GM04503 (cell line): Measurements from ENCODE around the gene RIGI.
"Not testable (repeated sequence)": the region's sequence is repeated elsewhere in the genome, so short reads cannot be mapped to it uniquely, and the experiment has no call there.

ENCODE experiments used
- DNase-seq: peaks from one replicate; pipeline ENCODE4 v3.0.0-alpha.2; 2012; ENCODE audit warnings: low read depth

RIGI gene

DNA sequence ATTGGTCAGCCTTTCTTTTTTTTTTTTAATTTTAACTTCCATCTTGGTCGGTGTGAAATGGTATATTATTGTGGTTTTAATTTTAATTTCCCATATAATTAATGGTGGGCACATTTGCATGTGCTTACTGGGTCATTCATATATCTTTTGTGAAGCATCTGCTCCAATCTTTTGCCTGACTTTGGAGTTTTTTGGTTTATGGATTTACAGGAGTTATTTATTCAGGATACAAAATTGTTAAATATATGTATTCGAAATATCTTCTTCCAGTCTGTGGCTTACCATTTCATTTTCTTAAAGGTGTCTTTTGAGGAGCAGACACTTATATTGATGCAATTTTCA is 682 bp upstream of the RIGI start:
- no peak for DNase-seq

DNA sequence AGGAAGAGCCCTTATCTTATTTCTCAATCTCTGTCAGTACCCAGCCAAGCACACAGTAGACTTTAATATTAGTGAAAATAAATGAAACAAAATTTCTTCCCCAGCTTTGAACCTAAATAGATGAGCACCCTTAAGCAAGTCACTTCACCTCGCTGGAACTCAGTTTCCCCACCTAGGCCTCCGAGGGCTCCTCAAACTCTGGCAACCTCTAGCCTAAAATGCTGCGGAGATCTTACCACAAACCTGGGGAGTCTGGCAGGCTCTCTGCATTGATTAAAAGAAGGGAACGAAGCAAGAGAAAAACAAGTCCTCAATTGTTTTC is 326 bp downstream of the RIGI start:
- no peak for DNase-seq

DNA sequence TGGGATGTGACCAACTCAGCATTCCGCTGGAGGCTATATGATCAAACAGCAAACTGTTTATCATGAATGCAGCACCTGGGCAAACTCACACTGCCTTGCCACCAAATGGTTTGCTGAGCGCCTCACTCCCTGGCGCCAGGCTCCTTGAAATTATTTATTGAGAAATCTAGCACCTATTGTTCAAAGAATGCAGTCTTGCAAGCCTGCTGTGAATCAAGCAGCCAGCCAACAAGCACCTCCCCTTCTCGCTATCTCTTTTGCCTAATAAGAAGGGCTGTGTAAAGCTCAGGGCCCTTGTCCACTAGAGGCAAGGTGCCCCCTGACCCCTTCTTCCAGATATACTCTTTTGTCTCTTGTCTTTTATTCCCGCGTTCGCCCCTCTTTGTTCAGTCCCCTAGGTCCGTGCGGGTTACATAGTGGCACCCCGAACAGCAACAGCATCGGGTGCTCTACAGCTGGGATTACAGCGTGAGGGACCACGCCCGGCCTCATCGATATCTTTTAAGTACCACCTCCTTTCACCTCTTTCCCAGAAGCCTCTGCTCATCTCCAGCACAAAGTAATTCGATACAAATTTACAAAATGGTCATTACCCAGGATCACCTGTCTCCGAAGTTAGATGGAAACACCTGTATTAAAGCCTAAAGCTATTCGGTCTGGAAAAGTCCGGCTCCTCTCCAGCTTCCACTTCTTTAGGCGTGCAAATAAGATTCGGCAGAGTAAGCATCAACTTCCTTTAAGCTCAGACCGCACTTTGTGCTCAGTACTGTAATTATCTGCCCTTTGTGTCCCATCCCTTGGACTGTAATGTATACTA is 896 bp downstream of the RIGI start:
- no peak for DNase-seq

DNA sequence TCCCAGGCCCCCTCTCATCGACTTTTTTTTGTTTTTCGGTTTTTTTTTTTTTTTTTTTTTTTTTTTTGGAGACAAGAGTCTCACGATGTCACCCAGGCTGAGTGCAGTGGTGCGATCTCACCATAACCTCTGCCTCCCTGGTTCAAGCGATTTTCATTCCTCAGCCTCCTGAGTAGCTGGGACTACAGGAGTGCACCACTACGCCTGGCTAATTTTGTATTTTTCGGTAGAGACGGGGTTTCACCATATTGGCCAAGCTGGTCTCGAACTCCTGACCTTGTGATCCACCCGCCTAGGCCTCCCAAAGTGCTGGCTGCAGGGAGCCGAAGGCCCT is 1.5 kb downstream of the RIGI start:
- not testable (repeated sequence) for DNase-seq

GRCh38 chr9:32523910-32524309 is 2.1 kb downstream of the RIGI start:
- DNase-seq = no peak

DNA sequence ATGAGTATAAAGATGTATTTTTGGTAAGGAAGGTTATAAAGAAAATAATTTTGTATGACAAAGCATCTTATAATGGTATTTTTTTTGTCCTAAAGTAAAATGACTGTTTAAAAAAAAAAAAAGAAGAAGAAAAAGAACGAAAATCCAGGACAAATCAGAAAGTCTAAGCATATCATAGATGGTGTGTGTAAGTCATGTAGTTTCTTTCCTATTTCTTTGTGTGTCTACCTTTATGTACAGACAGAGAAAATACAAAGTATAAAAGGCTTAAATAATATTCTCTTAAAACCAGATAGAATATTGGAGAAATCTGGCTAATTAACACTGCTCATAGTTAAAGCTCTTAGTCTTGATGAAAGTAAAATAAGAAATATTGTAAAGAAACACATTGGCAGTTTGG is 7.7 kb downstream of the RIGI start:
- no peak for DNase-seq

- DNase-seq = no peak
Measured at GRCh38 chr9:32516241-32516640, 9.8 kb downstream of the RIGI start.

DNA sequence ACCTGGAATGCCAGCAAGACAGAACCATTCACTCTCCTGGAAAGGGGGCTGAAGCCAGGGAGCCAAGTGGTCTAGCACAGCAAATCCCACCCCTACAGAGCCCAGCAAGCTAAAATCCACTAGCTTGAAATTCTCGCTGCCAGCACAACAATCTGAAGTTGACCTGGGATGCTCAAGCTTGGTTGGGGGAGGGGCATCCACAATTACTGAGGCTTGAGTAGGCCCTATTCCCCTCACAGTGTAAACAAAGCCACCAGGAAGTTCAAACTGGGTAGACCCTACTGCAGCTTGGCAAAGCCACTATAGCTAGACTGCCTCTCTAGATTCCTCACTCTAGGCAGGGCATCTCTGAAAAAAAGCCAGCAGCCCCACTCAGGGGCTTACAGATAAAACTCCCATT is 17.3 kb downstream of the RIGI start:
- no peak for DNase-seq

DNA sequence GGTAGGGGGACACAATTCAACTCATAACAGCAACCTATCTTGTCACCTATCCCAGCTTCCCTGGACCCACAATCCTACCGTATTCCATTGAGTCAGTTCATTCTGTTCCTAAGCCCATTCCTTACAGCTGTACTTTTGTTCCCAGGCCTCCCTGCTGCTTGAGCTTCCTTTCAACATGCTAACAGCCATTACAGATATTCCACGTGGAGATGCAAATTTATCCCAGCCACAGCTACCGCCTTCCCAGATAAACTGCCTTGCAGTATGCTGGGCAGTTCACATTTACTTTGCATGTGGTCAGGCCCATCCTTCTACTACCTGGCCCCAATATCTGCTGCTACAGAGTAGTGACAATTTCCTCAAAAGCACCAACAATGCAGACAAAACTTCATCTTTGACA is 23.0 kb downstream of the RIGI start:
- DNase-seq = no peak

- no peak for DNase-seq
Measured at GRCh38 chr9:32502464-32502863, 23.5 kb downstream of the RIGI start.

DNA sequence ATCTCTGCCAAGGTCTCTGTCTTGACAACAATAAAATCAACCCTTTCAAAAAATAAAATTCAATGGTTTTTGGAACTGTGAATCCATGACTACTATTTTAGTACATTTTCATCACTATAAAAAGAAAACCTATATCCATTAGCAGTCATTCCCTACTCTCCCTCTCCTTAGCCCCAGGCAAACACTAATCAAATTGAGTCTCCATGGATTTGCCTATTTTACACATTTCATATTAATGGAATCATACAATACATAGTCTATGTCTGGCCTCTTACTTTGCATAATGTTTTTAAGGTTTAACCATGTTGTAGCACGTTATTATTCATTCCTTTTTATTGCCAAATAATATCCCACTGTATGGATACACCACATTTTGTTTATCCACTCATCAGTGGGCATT is 24.1 kb downstream of the RIGI start:
- DNase-seq = no peak

DNA sequence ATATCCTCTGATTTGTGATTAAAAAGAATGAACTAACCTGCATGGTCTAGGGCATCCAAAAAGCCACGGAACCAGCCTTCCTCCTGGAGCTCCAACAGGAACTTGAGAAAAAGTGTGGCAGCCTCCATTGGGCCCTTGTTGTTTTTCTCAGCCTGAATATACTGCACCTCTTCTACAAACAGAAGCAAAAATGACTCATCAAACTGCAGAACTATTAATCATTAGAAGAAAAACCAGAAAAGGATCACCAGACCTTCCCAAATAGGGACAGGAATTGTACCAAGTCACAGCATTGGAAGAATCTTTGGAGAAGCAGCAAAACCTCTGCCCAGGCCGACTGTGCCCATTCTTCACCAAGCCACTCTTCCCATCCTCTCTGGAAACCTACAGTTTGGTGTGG is 25.2 kb downstream of the RIGI start:
- DNase-seq = no peak

GRCh38 chr9:32497921-32498320 is 28.1 kb downstream of the RIGI start:
- DNase-seq = no peak

DNA sequence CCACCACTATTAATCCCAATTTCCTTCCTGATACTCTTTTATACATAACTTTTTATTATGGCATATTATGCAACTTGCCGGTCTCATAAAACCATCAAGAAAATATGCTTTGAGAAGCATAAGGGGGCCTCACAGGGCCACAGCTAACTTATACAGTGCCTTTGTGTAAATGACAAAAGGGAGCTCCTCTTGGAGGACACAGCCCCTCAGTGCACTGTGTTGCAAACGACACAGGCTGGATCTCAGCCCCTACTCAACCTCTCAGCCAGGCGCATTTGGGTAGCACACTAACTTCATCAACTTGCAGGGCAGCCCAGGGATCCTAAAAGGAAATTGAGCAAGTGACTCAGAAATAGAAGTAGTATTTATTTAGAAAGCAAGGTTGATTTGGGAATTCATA is 35.4 kb downstream of the RIGI start:
- DNase-seq = no peak

GRCh38 chr9:32487981-32488380 is 38.0 kb downstream of the RIGI start:
- DNase-seq = no peak

- no peak for DNase-seq
Measured at GRCh38 chr9:32486839-32487562, 39.0 kb downstream of the RIGI start.

DNA sequence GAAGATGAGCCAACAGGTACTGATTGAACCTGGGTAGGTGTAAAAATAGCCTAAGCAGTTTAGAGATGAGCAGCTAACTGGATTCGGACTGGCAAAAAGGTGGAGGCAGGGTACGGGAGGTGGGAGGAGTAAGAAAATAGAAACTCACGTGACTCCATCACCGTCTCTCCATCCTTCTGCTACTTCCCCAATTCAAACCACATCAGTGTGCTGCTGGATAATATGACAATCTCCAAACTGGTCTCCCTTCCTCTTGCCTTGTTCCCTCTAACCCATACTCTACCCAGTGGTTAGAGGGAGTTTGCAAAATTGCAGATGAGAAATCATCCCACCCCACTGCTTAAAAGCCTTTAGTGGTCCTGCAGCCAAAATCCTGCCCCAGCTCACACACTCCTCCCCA is 42.7 kb downstream of the RIGI start:
- DNase-seq = no peak
